H1 (cell line): ENCODE results near the gene ZNF672. TPM values are rescaled to one million over a fixed set of nuclear protein-coding genes. Genes with fewer than 3 reads are reported as not detected.

Source experiments
- CTCF ChIA-PET: fragments of 300-600 bp; sonication (Branson Sonifier 250); formaldehyde crosslinking; loops from one replicate; lab custom pipeline; 2021; ENCODE audit not compliant: partially characterized antibody; lab: Charles Lee
- POLR2A ChIA-PET: fragments of 300-600 bp; sonication (Branson Sonifier 250); formaldehyde crosslinking; loops from one replicate; lab custom pipeline; 2021; ENCODE audit warnings: inconsistent platforms; ENCODE audit not compliant: partially characterized antibody; lab: Charles Lee
- DNase-seq, 2 experiments: peaks; one replicate each; pipeline versions ENCODE4 v3.0.0 to v3.0.0-alpha.2; 2010 to 2022; ENCODE audit warnings: low spot score in 2 of 2, low read depth in 1 of 2, mixed read lengths in 1 of 2
- FAIRE-seq: peaks from 2 replicates; lab custom pipeline; 2011; peaks lifted over from hg19 to GRCh38; lab: Jason Lieb, UNC
- H2AFZ ChIP-seq: 2 replicates; pipeline ENCODE4 v1.8.1; 2012; ENCODE audit warnings: low read length, inconsistent platforms
- H2AK5ac ChIP-seq: 2 replicates; pipeline ENCODE4 v1.6.1; 2013; ENCODE audit warnings: low read depth, low read length
- H2BK120ac ChIP-seq: replicated peaks from 2 replicates; pipeline ENCODE3; 2013; ENCODE audit warnings: low read depth, low read length, inconsistent platforms
- H2BK12ac ChIP-seq: 2 replicates; pipeline ENCODE4 v1.6.1; 2013; ENCODE audit warnings: low read depth, low read length
- H2BK15ac ChIP-seq: 2 replicates; pipeline ENCODE4 v1.6.1; 2013; ENCODE audit warnings: low read length
- H2BK20ac ChIP-seq: 2 replicates; pipeline ENCODE4 v1.6.1; 2013; ENCODE audit warnings: low read length
- H2BK5ac ChIP-seq: 2 replicates; pipeline ENCODE4 v1.6.1; 2013; ENCODE audit warnings: low read depth, low read length
- H3K14ac ChIP-seq: 2 replicates; pipeline ENCODE4 v1.6.1; 2013; ENCODE audit warnings: inconsistent platforms; ENCODE audit not compliant: insufficient read length
- H3K18ac ChIP-seq: 2 replicates; pipeline ENCODE4 v1.6.1; 2013; ENCODE audit warnings: low read length; ENCODE audit errors: extremely low read depth
- H3K23ac ChIP-seq: 2 replicates; pipeline ENCODE4 v1.6.1; 2013; ENCODE audit warnings: inconsistent platforms; ENCODE audit not compliant: insufficient read length
- H3K23me2 ChIP-seq: 2 replicates; pipeline ENCODE4 v1.6.1; 2013; ENCODE audit warnings: low read depth, low read length
- H3K27ac ChIP-seq: 2 replicates; pipeline ENCODE4 v1.6.1; 2011; ENCODE audit warnings: low read depth, low read length, inconsistent platforms
- H3K27me3 ChIP-seq, 4 experiments: replicated peaks in 1 of 4; 1 replicate in 1 of 4; 2 replicates in 3 of 4; pipeline versions ENCODE4 v1.6.1 to v1.8.1; 2011 to 2013; ENCODE audit warnings: low read length in 3 of 4, mild to moderate bottlenecking in 3 of 4, inconsistent platforms in 2 of 4, mixed read lengths in 2 of 4, moderate library complexity in 1 of 4; ENCODE audit not compliant: control insufficient read depth in 3 of 4, insufficient read depth in 3 of 4; ENCODE audit errors: extremely low read depth in 1 of 4
- H3K36me3 ChIP-seq, 4 experiments: 2 replicates each; pipeline versions ENCODE4 v1.6.1 to v1.8.1; 2011 to 2013; ENCODE audit warnings: mild to moderate bottlenecking in 4 of 4, low read length in 3 of 4, moderate library complexity in 2 of 4, control low read depth in 1 of 4, inconsistent platforms in 1 of 4; ENCODE audit not compliant: insufficient read depth in 4 of 4, control insufficient read depth in 2 of 4
- H3K4ac ChIP-seq: replicated peaks from 2 replicates; pipeline ENCODE3; 2013; ENCODE audit warnings: low read length, low read depth, mixed read lengths, inconsistent platforms; ENCODE audit not compliant: insufficient read length
- H3K4me1 ChIP-seq, 4 experiments: replicated peaks in 1 of 4; 1 replicate in 1 of 4; 2 replicates in 3 of 4; pipeline versions ENCODE4 v1.6.1 to v1.8.1; 2011 to 2013; ENCODE audit warnings: low read length in 3 of 4, inconsistent platforms in 2 of 4, mixed read lengths in 1 of 4; ENCODE audit not compliant: insufficient read depth in 4 of 4, control insufficient read depth in 3 of 4
- H3K4me2 ChIP-seq, 2 experiments: 2 replicates each; pipeline versions ENCODE4 v1.6.1 to v1.8.1; 2011 to 2013; ENCODE audit warnings: low read depth in 2 of 2, low read length in 2 of 2, control low read depth in 1 of 2, inconsistent platforms in 1 of 2, mild to moderate bottlenecking in 1 of 2; ENCODE audit not compliant: insufficient read depth in 1 of 2
- H3K4me3 ChIP-seq, 4 experiments: fragments of 200-600, 300-600 bp in 1 of 4; sonication (generic), shearing (Covaris generic), sonication (Bioruptor Twin) in 1 of 4; 2 replicates each; pipeline versions ENCODE4 v1.5.1 to v1.8.1; 2011 to 2016; ENCODE audit warnings: low read length in 4 of 4, low read depth in 3 of 4, control low read depth in 2 of 4, inconsistent platforms in 2 of 4, mild to moderate bottlenecking in 2 of 4, mixed read lengths in 1 of 4, moderate library complexity in 1 of 4; ENCODE audit not compliant: insufficient read depth in 2 of 4; ENCODE audit errors: extremely low read depth in 1 of 4
- H3K56ac ChIP-seq: replicated peaks from 2 replicates; pipeline ENCODE3; 2013; ENCODE audit warnings: low read depth, mild to moderate bottlenecking, mixed read lengths, low read length, inconsistent platforms; ENCODE audit not compliant: insufficient read length
- H3K79me1 ChIP-seq: 2 replicates; pipeline ENCODE4 v1.6.1; 2013; ENCODE audit warnings: low read depth, low read length, control low read depth
- H3K79me2 ChIP-seq, 2 experiments: 2 replicates each; pipeline versions ENCODE4 v1.6.1 to v1.8.1; 2012 to 2013; ENCODE audit warnings: low read length in 2 of 2, mild to moderate bottlenecking in 2 of 2, inconsistent platforms in 1 of 2; ENCODE audit not compliant: insufficient read depth in 2 of 2, control insufficient read depth in 1 of 2
- H3K9ac ChIP-seq, 4 experiments: replicated peaks in 1 of 4; 1 replicate in 1 of 4; 2 replicates in 3 of 4; pipeline versions ENCODE4 v1.6.1 to v1.8.1; 2011 to 2013; ENCODE audit warnings: low read depth in 3 of 4, low read length in 3 of 4, control low read depth in 2 of 4, mild to moderate bottlenecking in 2 of 4, moderate library complexity in 2 of 4, inconsistent platforms in 1 of 4; ENCODE audit errors: extremely low read depth in 1 of 4
- H3K9me3 ChIP-seq, 2 experiments: 2 replicates each; pipeline versions ENCODE4 v1.6.1 to v1.8.1; 2012 to 2013; ENCODE audit warnings: mild to moderate bottlenecking in 2 of 2, moderate library complexity in 2 of 2, control low read depth in 1 of 2, inconsistent platforms in 1 of 2, low read depth in 1 of 2, low read length in 1 of 2, mixed read lengths in 1 of 2; ENCODE audit not compliant: insufficient read depth in 2 of 2
- H4K20me1 ChIP-seq, 2 experiments: replicated peaks in 1 of 2; 2 replicates each; pipeline versions ENCODE3 to v1.8.1; 2011 to 2013; ENCODE audit warnings: inconsistent platforms in 2 of 2, low read length in 2 of 2, mild to moderate bottlenecking in 1 of 2; ENCODE audit not compliant: insufficient read depth in 2 of 2, control insufficient read depth in 1 of 2
- H4K5ac ChIP-seq: 2 replicates; pipeline ENCODE4 v1.6.1; 2013; ENCODE audit warnings: low read length, low read depth, mixed read lengths, inconsistent platforms; ENCODE audit not compliant: insufficient read length
- H4K8ac ChIP-seq: 2 replicates; pipeline ENCODE4 v1.8.0; 2013; ENCODE audit warnings: mild to moderate bottlenecking, moderate library complexity, low read length, inconsistent platforms; ENCODE audit not compliant: insufficient read depth; ENCODE audit errors: extremely low read depth
- H4K91ac ChIP-seq: replicated peaks from 2 replicates; pipeline ENCODE3; 2013; ENCODE audit warnings: low read length, mixed read lengths, inconsistent platforms; ENCODE audit not compliant: insufficient read length
- ASH2L ChIP-seq: fragments of 200-600, 300-600 bp; sonication (generic); IDR thresholded peaks from one replicate; pipeline ENCODE4 v1.7.1; 2017; ENCODE audit warnings: low read length
- BACH1 ChIP-seq: IDR thresholded peaks from 2 replicates; pipeline ENCODE4 v1.6.1; 2012; ENCODE audit warnings: low read length, improper control_type of control experiment
- CREB1 ChIP-seq: IDR thresholded peaks from 2 replicates; pipeline ENCODE4 v1.6.1; 2012; ENCODE audit warnings: inconsistent platforms
- EP300 ChIP-seq, 2 experiments: IDR thresholded peaks; 1 replicate in 1 of 2; 2 replicates in 1 of 2; pipeline ENCODE4 v1.6.1; 2011 to 2012; ENCODE audit warnings: low read depth in 2 of 2, low read length in 2 of 2, mild to moderate bottlenecking in 2 of 2, borderline replicate concordance in 1 of 2, inconsistent platforms in 1 of 2, moderate library complexity in 1 of 2
- FOSL1 ChIP-seq: IDR thresholded peaks from 2 replicates; pipeline ENCODE4 v1.6.1; 2011; ENCODE audit warnings: mild to moderate bottlenecking, low read depth, low read length, moderate library complexity; ENCODE audit not compliant: insufficient read depth
- JUN ChIP-seq: IDR thresholded peaks from 2 replicates; pipeline ENCODE4 v1.6.1; 2011; ENCODE audit warnings: low read depth, mild to moderate bottlenecking, improper control_type of control experiment, low read length
- NANOG ChIP-seq: IDR thresholded peaks from 2 replicates; pipeline ENCODE4 v1.6.1; 2011; ENCODE audit warnings: low read length, low read depth, mild to moderate bottlenecking, inconsistent platforms; ENCODE audit not compliant: insufficient read depth, poor library complexity, severe bottlenecking
- POU5F1 ChIP-seq: IDR thresholded peaks from 2 replicates; pipeline ENCODE4 v1.6.1; 2011; ENCODE audit warnings: low read depth, mild to moderate bottlenecking, low read length, moderate library complexity
- SIN3A ChIP-seq, 2 experiments: IDR thresholded peaks in 1 of 2; conservative IDR thresholded peaks in 1 of 2; 2 replicates each; pipeline ENCODE4 v1.6.1; 2011 to 2012; ENCODE audit warnings: low read length in 2 of 2, improper control_type of control experiment in 1 of 2, low read depth in 1 of 2, mild to moderate bottlenecking in 1 of 2
- SP2 ChIP-seq: IDR thresholded peaks from 2 replicates; pipeline ENCODE4 v1.6.1; 2012; ENCODE audit warnings: mild to moderate bottlenecking, low read length, inconsistent platforms
- SP4 ChIP-seq: IDR thresholded peaks from 2 replicates; pipeline ENCODE4 v1.6.1; 2012; ENCODE audit warnings: low read length, inconsistent platforms
- WGBS, 2 experiments: shearing (Covaris generic) in 1 of 2; methylation state at CpG; one replicate each; pipeline versions ENCODE4 v1.1.6 to v1.1.7; 2013 to 2015; ENCODE audit warnings: low lambda C conversion rate in 2 of 2, mixed read lengths in 2 of 2, inconsistent platforms in 1 of 2, low coverage in 1 of 2, missing lambda C conversion rate in 1 of 2; ENCODE audit not compliant: insufficient replicate concordance in 2 of 2, insufficient coverage in 1 of 2, insufficient read length in 1 of 2; ENCODE audit errors: extremely low coverage in 1 of 2, missing lambda C conversion rate in 1 of 2; 5-methylcytosine and 5-hydroxymethylcytosine counted together
- polyA plus RNA-seq, 7 experiments: library from polyadenylated mRNA; depleted of rRNA in 3 of 7; stranded (reverse) in 5 of 7; unstranded in 2 of 7; fragments of >200 nt in 5 of 7; fragments of 200-250 nt in 2 of 7; gene quantifications; 1 replicate in 5 of 7; 2 replicates in 1 of 7; 4 replicates in 1 of 7; pipeline versions ENCODE4 v1.2.1 to v1.2.3, GENCODE V29; 2011 to 2013; ENCODE audit warnings: missing spikeins in 2 of 7, mixed read lengths in 2 of 7
- total RNA-seq: library from RNA; stranded (reverse); fragmentation: NEBNext Ultra II Directional; extraction: Animal tissue kit (Norgen Biotek cat#: 25700); gene quantifications from 2 replicates; pipeline ENCODE4 v1.2.1, GENCODE V29; 2021
- TF ChIP-seq, protein P1 (sequence below): IDR thresholded peaks from 2 replicates; pipeline ENCODE4 v1.6.1; 2012; ENCODE audit warnings: low read length, inconsistent platforms

ZNF672 gene
- total and polyA plus RNA-seq, 2 of the 8 experiments (the other 6 are each of a cell fraction or from before 2014, with no cell fraction given) = 30.7 to 40.4 TPM

DNA sequence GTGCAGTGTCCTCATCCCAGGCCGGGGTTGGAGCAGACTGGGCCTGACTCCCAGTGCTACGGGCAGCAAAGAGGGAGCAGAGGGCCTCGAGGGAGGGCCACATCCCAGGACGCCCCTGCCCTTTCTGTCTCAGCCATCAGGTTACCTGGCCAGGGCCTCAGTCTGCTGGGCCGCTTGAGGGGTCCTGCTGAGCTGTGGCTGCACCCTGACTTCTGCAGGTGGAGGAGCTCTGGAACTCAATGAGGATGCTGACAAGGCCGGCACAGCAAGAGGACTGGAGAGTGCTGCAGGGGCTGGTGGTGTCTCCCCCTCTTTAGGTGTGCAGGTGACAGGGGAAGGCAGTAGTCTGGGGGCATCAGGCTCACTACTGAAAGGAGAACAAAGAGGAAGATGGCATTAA is 17.6 kb downstream of the ZNF672 start:
- no peak overlapping the region for H3K4ac ChIP-seq
- no peak overlapping the region for H3K14ac ChIP-seq
- no peak overlapping the region for H3K9ac ChIP-seq
- H2AFZ ChIP-seq = no peak overlapping the region
- H3K4me2 ChIP-seq = no peak overlapping the region
- POLR2A ChIA-PET = interaction anchor here (0.8 to 5.9 kb wide), 5 partner anchors 9 to 50 kb away, joined by 3 to 46 read pairs (median 3); partner anchors contain the start of genes PGBD2 and ZNF672
- H3K36me3 ChIP-seq = peaks cover 10 to 34% (median 21%) of the 10 kb centered on the region in 4 experiments
- no peak overlapping the region for H2BK15ac ChIP-seq
- H4K20me1 ChIP-seq = peaks cover 7 to 9% of the 10 kb centered on the region in 2 experiments
- H3K23me2 ChIP-seq = peaks cover 15% of the 10 kb centered on the region
- no peak for DNase-seq
- H3K23ac ChIP-seq = no peak overlapping the region
- no peak for FAIRE-seq
- CTCF ChIA-PET = interaction anchor here (1.0 to 5.0 kb wide), 4 partner anchors 13 to 31 kb away, joined by 3 to 58 read pairs (median 4); no protein-coding TSS in a partner anchor
- no peak overlapping the region for H3K56ac ChIP-seq
- no peak overlapping the region for H3K4me3 ChIP-seq
- no peak overlapping the region; the same call in 1 of the 2 replicates for H4K8ac ChIP-seq
- 98% methylated on average over 5 of the region's 6 CpGs; no CpG with 5 or more reads in 1 of the 2 experiments for WGBS, 2 experiments
- 0 out of 2 replicates have a peak, but pooled peaks cover 2% of the 10 kb centered on the region for H3K79me1 ChIP-seq
- no peaks in the 10 kb centered on the region for H3K9me3 ChIP-seq
- peaks cover 0 to 11% (median 7%) of the 10 kb centered on the region in 4 experiments; a peak in 6 of 7 replicates for H3K4me1 ChIP-seq
- H4K5ac ChIP-seq = no peak overlapping the region
- H4K91ac ChIP-seq = no peak overlapping the region
- peaks cover 0 to 8% of the 10 kb centered on the region in 2 experiments; a peak in 1 of 4 replicates for H3K79me2 ChIP-seq
- no peak overlapping the region for H3K18ac ChIP-seq
- no peak overlapping the region for H2BK120ac ChIP-seq
- no peaks in the 10 kb centered on the region for H3K27me3 ChIP-seq
- H2BK5ac ChIP-seq = no peak overlapping the region
- H2AK5ac ChIP-seq = no peak overlapping the region
- no peak overlapping the region for H2BK20ac ChIP-seq
- no peak overlapping the region for H2BK12ac ChIP-seq
- no peak overlapping the region for H3K27ac ChIP-seq
- TF ChIP-seq JUN = no peak
- TF ChIP-seq POU5F1 = no peak
- no peak for TF ChIP-seq CREB1
- TF ChIP-seq EP300 (IDR thresholded peaks at IDR 0.05; ENCODE audit: borderline replicate concordance in 1 of 2, low read depth in 2 of 2, low read length in 2 of 2) = no peak
- TF ChIP-seq SIN3A (conservative IDR thresholded peaks at IDR 0.05 in 1 of 2, IDR thresholded peaks at IDR 0.05 in 1 of 2; ENCODE audit: low read depth in 1 of 2, low read length in 2 of 2) = no peak
- TF ChIP-seq FOSL1 = no peak
- TF ChIP-seq NANOG = no peak
- no peak for TF ChIP-seq BACH1
- TF ChIP-seq SP2 = no peak
- TF ChIP-seq SP4 = no peak
- TF ChIP-seq, protein P1, sequence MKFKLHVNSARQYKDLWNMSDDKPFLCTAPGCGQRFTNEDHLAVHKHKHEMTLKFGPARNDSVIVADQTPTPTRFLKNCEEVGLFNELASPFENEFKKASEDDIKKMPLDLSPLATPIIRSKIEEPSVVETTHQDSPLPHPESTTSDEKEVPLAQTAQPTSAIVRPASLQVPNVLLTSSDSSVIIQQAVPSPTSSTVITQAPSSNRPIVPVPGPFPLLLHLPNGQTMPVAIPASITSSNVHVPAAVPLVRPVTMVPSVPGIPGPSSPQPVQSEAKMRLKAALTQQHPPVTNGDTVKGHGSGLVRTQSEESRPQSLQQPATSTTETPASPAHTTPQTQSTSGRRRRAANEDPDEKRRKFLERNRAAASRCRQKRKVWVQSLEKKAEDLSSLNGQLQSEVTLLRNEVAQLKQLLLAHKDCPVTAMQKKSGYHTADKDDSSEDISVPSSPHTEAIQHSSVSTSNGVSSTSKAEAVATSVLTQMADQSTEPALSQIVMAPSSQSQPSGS = no peak
- no peak for TF ChIP-seq ASH2L
